Panc1 (cell line): Measurements from ENCODE around the gene OSTF1. TPM values are rescaled to one million over a fixed set of nuclear protein-coding genes. Genes with fewer than 3 reads are reported as not detected.

Experiments used
- ATAC-seq: fragments of 200-7000 bp; cut with Tn5 transposase; 2 replicates; pipeline ENCODE4 v1.9.1; 2020; ENCODE audit warnings: mild to moderate bottlenecking, moderate library complexity
- BruUV-seq: library from RNA; stranded (reverse); fragments of 400-500 nt; replicated peaks from 2 replicates; lab custom pipeline; 2021; lab: Mats Ljungman, UMichigan
- CTCF ChIA-PET: fragments of 300-600 bp; sonication (Branson Sonifier 250); formaldehyde crosslinking; loops from one replicate; lab custom pipeline; 2022; ENCODE audit warnings: antibody characterized with exemption; lab: Charles Lee
- POLR2A ChIA-PET: fragments of 300-600 bp; sonication (Branson Sonifier 250); formaldehyde crosslinking; loops from one replicate; lab custom pipeline; 2022; ENCODE audit warnings: antibody characterized with exemption; lab: Charles Lee
- DNase-seq: peaks from one replicate; pipeline ENCODE4 v3.0.0-alpha.2; 2010; ENCODE audit warnings: low read depth, low spot score
- H3K27ac ChIP-seq: 2 replicates; pipeline ENCODE4 v1.5.1; 2011; ENCODE audit warnings: mild to moderate bottlenecking, low read length, inconsistent platforms
- H3K27me3 ChIP-seq: fragments of 200-500 bp; sonication (Bioruptor generic); 2 replicates; pipeline ENCODE4 v1.6.0; 2014; ENCODE audit warnings: low read length, inconsistent platforms; ENCODE audit not compliant: control insufficient read depth, insufficient read depth
- H3K36me3 ChIP-seq: fragments of 200-500 bp; sonication (Bioruptor generic); 2 replicates; pipeline ENCODE4 v1.5.1; 2014; ENCODE audit warnings: inconsistent platforms, mild to moderate bottlenecking, low read length, moderate library complexity; ENCODE audit not compliant: control insufficient read depth, insufficient read depth
- H3K4me1 ChIP-seq: 2 replicates; pipeline ENCODE4 v1.5.1; 2011; ENCODE audit warnings: inconsistent platforms, mild to moderate bottlenecking, low read length, moderate library complexity; ENCODE audit not compliant: control insufficient read depth, insufficient read depth
- H3K4me3 ChIP-seq, 2 experiments: 2 replicates each; pipeline ENCODE4 v1.5.1; 2011 to 2012; ENCODE audit warnings: low read depth in 2 of 2, low read length in 2 of 2, mild to moderate bottlenecking in 2 of 2, inconsistent platforms in 1 of 2, moderate library complexity in 1 of 2
- H3K9me3 ChIP-seq: fragments of 200-500 bp; sonication (Bioruptor generic); 2 replicates; pipeline ENCODE4 v1.5.1; 2014; ENCODE audit warnings: low read depth, mild to moderate bottlenecking, inconsistent platforms, low read length, moderate library complexity; ENCODE audit not compliant: control insufficient read depth, insufficient read depth
- POLR2AphosphoS5 ChIP-seq: IDR thresholded peaks from 2 replicates; pipeline ENCODE4 v1.6.1; 2012; ENCODE audit warnings: mild to moderate bottlenecking, low read depth, low read length, moderate library complexity
- SIN3A ChIP-seq: IDR thresholded peaks from 2 replicates; pipeline ENCODE4 v1.6.1; 2012; ENCODE audit warnings: low read depth, mild to moderate bottlenecking, low read length, moderate library complexity, borderline replicate concordance; ENCODE audit not compliant: insufficient read depth
- TCF7L2 ChIP-seq: IDR thresholded peaks from 2 replicates; pipeline ENCODE4 v1.6.1; 2011; ENCODE audit warnings: mild to moderate bottlenecking, low read depth, low read length, inconsistent platforms
- in situ Hi-C: cut with HindIII; loops from 2 replicates; pipeline ENCODE4 v1.10.0; 2016; ENCODE audit warnings: low sequenced_read_pairs, low pct_unique_long_range_greater_than_20kb
- intact Hi-C: fragments of 100-400 bp; cut with micrococcal nuclease; formaldehyde crosslinking; loops from one replicate; pipeline ENCODE4 v1.10.0; 2022; ENCODE audit not compliant: unreplicated experiment
- total RNA-seq: library from RNA; stranded (reverse); gene quantifications from one replicate; pipeline ENCODE4 v1.2.1, GENCODE V29; 2021; ENCODE audit not compliant: unreplicated experiment
- TF ChIP-seq, protein P1 (sequence below), 2 experiments: IDR thresholded peaks; 2 replicates each; pipeline ENCODE4 v1.6.1; 2011 to 2012; ENCODE audit warnings: low read depth in 2 of 2, control low read depth in 1 of 2, low read length in 1 of 2, mild to moderate bottlenecking in 1 of 2, moderate library complexity in 1 of 2; ENCODE audit not compliant: insufficient read depth in 1 of 2
- TF ChIP-seq, protein P2 (sequence below): fragments of 450-650 bp; IDR thresholded peaks from 2 replicates; pipeline ENCODE4 v1.5.1; 2017; ENCODE audit warnings: mild to moderate bottlenecking

OSTF1 gene
- total RNA-seq, 1 experiment from 2014 or later = 24.6 TPM

DNA sequence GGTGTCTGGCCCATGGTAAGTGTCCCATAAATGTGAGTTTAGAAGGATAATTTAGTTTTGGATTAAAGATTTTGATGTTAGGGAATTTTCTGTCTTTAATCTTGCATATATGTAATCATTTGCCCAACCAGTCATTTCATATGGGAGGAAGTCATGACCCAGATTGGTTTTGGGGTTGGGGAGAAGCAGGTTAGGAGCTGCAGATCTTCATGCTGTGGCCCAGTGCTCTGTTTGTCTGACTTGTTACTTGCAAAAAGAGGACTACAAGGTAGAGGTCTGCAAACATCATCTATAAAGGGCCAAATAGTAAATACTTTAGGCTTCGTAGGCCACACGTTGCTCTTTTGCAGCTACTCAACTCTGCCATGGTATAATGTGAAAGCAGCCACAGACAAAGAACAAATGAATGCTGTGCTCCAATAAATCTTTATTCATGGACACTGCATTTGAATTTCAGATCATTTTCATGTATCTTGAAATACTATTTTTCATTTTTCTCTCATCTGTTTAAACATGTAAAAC lies 16.8 kb downstream of the OSTF1 start:
- in situ Hi-C loops = no loop called here
- Histone ChIP-seq H3K4me1 (no peaks in the 10 kb centered on the region), H3K27ac (no peak overlapping the region), H3K9me3 (no peaks in the 10 kb centered on the region), H3K27me3 (no peaks in the 10 kb centered on the region), H3K4me3 (no peak overlapping the region), H3K36me3 (no peaks in the 10 kb centered on the region)
- ChIA-PET CTCF (no interaction called here), POLR2A (no interaction called here)
- ATAC-seq = no peak
- intact Hi-C loops = no loop called here
- TF ChIP-seq, protein P1, sequence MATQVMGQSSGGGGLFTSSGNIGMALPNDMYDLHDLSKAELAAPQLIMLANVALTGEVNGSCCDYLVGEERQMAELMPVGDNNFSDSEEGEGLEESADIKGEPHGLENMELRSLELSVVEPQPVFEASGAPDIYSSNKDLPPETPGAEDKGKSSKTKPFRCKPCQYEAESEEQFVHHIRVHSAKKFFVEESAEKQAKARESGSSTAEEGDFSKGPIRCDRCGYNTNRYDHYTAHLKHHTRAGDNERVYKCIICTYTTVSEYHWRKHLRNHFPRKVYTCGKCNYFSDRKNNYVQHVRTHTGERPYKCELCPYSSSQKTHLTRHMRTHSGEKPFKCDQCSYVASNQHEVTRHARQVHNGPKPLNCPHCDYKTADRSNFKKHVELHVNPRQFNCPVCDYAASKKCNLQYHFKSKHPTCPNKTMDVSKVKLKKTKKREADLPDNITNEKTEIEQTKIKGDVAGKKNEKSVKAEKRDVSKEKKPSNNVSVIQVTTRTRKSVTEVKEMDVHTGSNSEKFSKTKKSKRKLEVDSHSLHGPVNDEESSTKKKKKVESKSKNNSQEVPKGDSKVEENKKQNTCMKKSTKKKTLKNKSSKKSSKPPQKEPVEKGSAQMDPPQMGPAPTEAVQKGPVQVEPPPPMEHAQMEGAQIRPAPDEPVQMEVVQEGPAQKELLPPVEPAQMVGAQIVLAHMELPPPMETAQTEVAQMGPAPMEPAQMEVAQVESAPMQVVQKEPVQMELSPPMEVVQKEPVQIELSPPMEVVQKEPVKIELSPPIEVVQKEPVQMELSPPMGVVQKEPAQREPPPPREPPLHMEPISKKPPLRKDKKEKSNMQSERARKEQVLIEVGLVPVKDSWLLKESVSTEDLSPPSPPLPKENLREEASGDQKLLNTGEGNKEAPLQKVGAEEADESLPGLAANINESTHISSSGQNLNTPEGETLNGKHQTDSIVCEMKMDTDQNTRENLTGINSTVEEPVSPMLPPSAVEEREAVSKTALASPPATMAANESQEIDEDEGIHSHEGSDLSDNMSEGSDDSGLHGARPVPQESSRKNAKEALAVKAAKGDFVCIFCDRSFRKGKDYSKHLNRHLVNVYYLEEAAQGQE (IDR thresholded peaks at IDR 0.05; ENCODE audit: insufficient read depth in 1 of 2, low read depth in 2 of 2, low read length in 1 of 2) = no peak
- TF ChIP-seq, protein P2, sequence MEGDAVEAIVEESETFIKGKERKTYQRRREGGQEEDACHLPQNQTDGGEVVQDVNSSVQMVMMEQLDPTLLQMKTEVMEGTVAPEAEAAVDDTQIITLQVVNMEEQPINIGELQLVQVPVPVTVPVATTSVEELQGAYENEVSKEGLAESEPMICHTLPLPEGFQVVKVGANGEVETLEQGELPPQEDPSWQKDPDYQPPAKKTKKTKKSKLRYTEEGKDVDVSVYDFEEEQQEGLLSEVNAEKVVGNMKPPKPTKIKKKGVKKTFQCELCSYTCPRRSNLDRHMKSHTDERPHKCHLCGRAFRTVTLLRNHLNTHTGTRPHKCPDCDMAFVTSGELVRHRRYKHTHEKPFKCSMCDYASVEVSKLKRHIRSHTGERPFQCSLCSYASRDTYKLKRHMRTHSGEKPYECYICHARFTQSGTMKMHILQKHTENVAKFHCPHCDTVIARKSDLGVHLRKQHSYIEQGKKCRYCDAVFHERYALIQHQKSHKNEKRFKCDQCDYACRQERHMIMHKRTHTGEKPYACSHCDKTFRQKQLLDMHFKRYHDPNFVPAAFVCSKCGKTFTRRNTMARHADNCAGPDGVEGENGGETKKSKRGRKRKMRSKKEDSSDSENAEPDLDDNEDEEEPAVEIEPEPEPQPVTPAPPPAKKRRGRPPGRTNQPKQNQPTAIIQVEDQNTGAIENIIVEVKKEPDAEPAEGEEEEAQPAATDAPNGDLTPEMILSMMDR = no peak
- TF ChIP-seq SIN3A (no peak), TCF7L2 (no peak), POLR2AphosphoS5 (no peak)
- no TSS peak for BruUV-seq
- no peak for DNase-seq

DNA sequence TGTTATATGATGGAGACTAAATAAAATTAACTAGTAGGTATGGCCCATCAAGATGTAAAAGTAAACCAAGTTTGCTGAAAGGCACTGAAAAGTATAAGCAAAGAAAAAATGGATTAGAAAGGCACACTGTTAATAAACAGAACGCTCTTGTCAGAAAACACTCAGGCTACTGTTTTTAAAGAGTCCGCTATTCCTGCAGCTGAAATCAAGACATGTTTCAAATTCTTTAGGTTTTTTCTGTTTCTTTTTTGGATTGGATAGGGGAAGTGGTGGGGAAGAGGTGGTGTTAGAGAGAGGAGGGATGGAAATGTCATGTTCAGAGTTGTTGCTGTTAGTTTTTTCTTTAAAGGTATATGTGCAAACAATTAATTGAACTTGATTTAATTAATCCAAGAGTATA lies 17.5 kb downstream of the OSTF1 start:
- intact Hi-C loops = no loop called here
- H3K36me3 ChIP-seq = no peaks in the 10 kb centered on the region
- no peaks in the 10 kb centered on the region for H3K9me3 ChIP-seq
- TF ChIP-seq SIN3A = no peak
- TF ChIP-seq TCF7L2 = no peak
- TF ChIP-seq, protein P2 = no peak
- TF ChIP-seq, protein P1 (IDR thresholded peaks at IDR 0.05; ENCODE audit: insufficient read depth in 1 of 2, low read depth in 2 of 2, low read length in 1 of 2) = no peak
- TF ChIP-seq POLR2AphosphoS5 = no peak
- ChIA-PET POLR2A (no interaction called here), CTCF (no interaction called here)
- in situ Hi-C loops = no loop called here
- H3K27ac ChIP-seq = no peak overlapping the region
- no peaks in the 10 kb centered on the region for H3K4me1 ChIP-seq
- BruUV-seq = no TSS peak
- no peaks in the 10 kb centered on the region for H3K27me3 ChIP-seq
- no peak for ATAC-seq
- DNase-seq = no peak
- no peak overlapping the region for H3K4me3 ChIP-seq
